Thoracic aorta (tissue), 2 donors: ENCODE data around the gene MVB12B. TPM values are rescaled to one million over a fixed set of nuclear protein-coding genes. Genes with fewer than 3 reads are reported as not detected.

ENCODE experiments used
- ATAC-seq: fragments of 150-250 bp; one replicate; pipeline ENCODE4 v1.8.0; 2017; ENCODE audit warnings: low read depth; ENCODE audit not compliant: insufficient number of reproducible peaks, low FRiP score
- DNase-seq: peaks from one replicate; pipeline ENCODE4 v3.0.0-alpha.2; 2020; ENCODE audit warnings: low spot score
- H3K27ac ChIP-seq, 2 donors: fragments of 200-600 bp; sonication (generic); 1 replicate in 1 of 2; 2 replicates in 1 of 2; pipeline ENCODE4 v1.5.1; 2016; ENCODE audit warnings: mild to moderate bottlenecking in 2 of 2, moderate library complexity in 2 of 2
- H3K27me3 ChIP-seq: fragments of 200-600 bp; sonication (generic); replicated peaks from 2 replicates; pipeline ENCODE4 v1.6.0; 2016; ENCODE audit warnings: mild to moderate bottlenecking; ENCODE audit not compliant: insufficient read depth
- H3K36me3 ChIP-seq: fragments of 200-600 bp; sonication (generic); one replicate; pipeline ENCODE4 v1.5.1; 2016
- H3K4me1 ChIP-seq, 2 donors: fragments of 200-600 bp; sonication (generic); 1 replicate in 1 of 2; 2 replicates in 1 of 2; pipeline versions ENCODE4 v1.5.1 to v1.6.0; 2016; ENCODE audit warnings: low read depth in 2 of 2, mild to moderate bottlenecking in 1 of 2; ENCODE audit not compliant: control insufficient read depth in 1 of 2
- H3K4me3 ChIP-seq: fragments of 200-600 bp; sonication (generic); 2 replicates; pipeline ENCODE4 v1.5.1; 2016; ENCODE audit warnings: mild to moderate bottlenecking
- H3K9me3 ChIP-seq: fragments of 200-600 bp; sonication (generic); 2 replicates; pipeline ENCODE4 v1.5.1; 2016
- CTCF ChIP-seq: fragments of 200-600 bp; sonication (generic); IDR thresholded peaks from one replicate; pipeline ENCODE4 v1.5.1; 2019; ENCODE audit warnings: antibody characterized with exemption
- total RNA-seq, 2 donors: library from RNA; depleted of rRNA; stranded (reverse); fragments of >200 nt; gene quantifications; one replicate each; pipeline versions ENCODE4 v1.1.0 to v1.2.3, GENCODE V29; 2016

MVB12B gene
- total RNA-seq, 2 donors from 2014 or later = 18.4 to 21.7 TPM

DNA sequence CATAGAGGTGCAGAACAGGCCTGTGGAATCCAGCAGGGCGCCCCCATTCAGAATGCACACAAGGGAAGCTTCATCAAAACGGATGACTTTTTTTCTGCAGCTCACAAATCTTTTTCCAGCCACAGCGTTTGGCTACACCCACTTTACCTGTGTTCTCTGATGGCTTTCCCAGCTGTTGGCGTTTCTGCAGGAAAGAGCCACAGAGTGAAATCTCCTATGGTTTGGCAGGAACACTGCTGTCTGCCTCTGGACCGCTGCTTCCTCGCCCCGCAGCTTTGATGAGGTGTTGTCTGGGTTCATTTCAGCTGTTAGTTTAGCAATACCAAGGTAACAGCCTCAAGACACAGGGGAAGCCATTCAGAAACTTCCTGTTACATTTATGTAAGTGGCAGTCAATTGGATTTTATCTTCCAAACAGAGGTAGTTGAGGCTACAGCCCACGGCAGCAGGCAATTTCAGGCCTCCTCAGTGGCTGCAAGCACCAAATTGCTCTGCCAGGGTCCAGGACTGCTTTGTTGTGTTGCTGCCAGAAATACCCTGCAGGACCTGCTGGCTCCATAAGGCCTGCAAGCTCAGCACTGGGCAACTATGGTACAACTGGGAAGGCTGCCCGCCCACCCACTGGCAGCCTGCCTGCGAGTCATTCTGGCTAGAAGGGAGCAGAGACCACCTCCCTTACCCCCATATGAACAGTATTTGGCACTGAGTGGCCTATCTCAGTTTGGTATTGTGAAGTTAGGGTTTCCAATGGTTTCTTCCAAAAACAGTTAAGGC lies 96.7 kb downstream of the MVB12B start:
- ATAC-seq (no peak), DNase-seq (no peak)
- no peak for TF ChIP-seq CTCF
- Histone ChIP-seq H3K36me3 (no peaks in the 10 kb centered on the region), H3K27me3 (no peaks in the 10 kb centered on the region), H3K4me1 (no peaks in the 10 kb centered on the region), H3K27ac (no peak overlapping the region), H3K9me3 (no peaks in the 10 kb centered on the region), H3K4me3 (no peak overlapping the region)

- no peaks in the 10 kb centered on the region for H3K36me3 ChIP-seq
Observed at GRCh38 chr9:126423916-126424185, 97.2 kb downstream of the MVB12B start.

GRCh38 chr9:126424511-126424910 lies 97.9 kb downstream of the MVB12B start:
- no peaks in the 10 kb centered on the region for H3K9me3 ChIP-seq
- no peaks in the 10 kb centered on the region for H3K36me3 ChIP-seq
- no peak overlapping the region for H3K27ac ChIP-seq
- H3K4me1 ChIP-seq = no peaks in the 10 kb centered on the region
- no peak for TF ChIP-seq CTCF
- H3K27me3 ChIP-seq = no peaks in the 10 kb centered on the region
- no peak for ATAC-seq
- H3K4me3 ChIP-seq = no peak overlapping the region
- DNase-seq = no peak

More at GRCh38 chr9:126423916-126424185, 97.2 kb downstream of the MVB12B start:
- no peak for DNase-seq
- H3K27ac ChIP-seq = no peak overlapping the region
- H3K4me1 ChIP-seq = no peaks in the 10 kb centered on the region
- H3K27me3 ChIP-seq = no peaks in the 10 kb centered on the region
- ATAC-seq = no peak
- H3K4me3 ChIP-seq = no peak overlapping the region
- no peaks in the 10 kb centered on the region for H3K9me3 ChIP-seq
- TF ChIP-seq CTCF = no peak

DNA sequence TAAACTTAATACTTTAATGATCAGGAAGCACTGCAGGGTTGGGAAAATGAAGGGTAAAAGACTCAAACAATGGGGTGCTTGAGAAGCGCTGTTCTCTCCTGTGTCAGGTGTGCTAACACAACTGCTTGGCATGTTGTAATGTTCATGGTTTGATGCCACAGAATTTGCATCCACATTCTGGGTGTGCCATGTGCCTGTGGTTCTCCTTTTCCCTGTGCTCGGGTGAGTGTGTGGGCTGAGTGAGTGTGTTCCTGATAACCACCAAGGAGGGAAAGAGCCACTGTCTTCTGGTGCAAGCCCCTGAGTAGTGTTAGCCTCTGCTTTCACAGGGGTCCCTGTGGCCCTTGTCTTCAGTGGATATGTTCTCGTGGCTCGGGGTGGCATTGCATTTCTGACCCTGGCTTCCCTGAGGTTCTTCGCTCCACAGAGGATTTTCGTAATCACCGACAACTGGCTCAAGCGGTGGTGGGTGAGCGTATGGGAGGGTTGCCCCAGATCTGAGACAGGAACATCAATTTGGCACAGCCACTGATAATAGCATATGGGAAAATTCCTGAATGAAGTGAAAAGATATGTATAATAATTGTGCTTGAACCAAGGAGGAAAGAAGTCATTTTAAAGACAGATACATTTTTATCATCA lies 102.0 kb downstream of the MVB12B start:
- Histone ChIP-seq H3K4me3 (no peak overlapping the region), H3K27me3 (no peaks in the 10 kb centered on the region), H3K9me3 (no peaks in the 10 kb centered on the region), H3K27ac (no peak overlapping the region), H3K4me1 (no peaks in the 10 kb centered on the region), H3K36me3 (peaks cover 3% of the 10 kb centered on the region)
- no peak for TF ChIP-seq CTCF
- ATAC-seq (no peak), DNase-seq (no peak)

DNA sequence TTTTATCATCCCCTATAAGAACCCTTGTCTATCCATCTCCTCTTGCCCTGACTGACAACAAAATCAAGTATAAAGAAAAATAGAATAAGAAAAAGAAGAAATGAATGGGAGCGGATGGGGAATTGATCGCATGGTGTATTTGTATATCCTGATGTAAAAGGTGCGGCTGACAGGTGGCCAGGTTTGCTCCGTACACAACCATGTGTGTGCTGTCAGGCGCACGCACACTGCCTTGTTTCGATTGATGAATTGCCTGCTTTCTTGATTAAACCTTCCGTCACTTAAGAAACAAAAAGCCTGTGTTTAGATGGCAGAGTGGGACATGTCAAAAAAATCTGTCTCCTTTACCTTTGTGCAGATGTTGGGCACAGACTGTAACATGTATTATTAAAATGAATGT lies 102.6 kb downstream of the MVB12B start:
- Histone ChIP-seq H3K9me3 (no peaks in the 10 kb centered on the region), H3K36me3 (peaks cover 3% of the 10 kb centered on the region), H3K27ac (no peak overlapping the region), H3K4me1 (no peaks in the 10 kb centered on the region), H3K27me3 (no peaks in the 10 kb centered on the region), H3K4me3 (no peak overlapping the region)
- no peak for ATAC-seq
- TF ChIP-seq CTCF = no peak
- no peak for DNase-seq
